Mesodermal cell (in vitro differentiated cells): ENCODE results near the gene SPEM3.
A peak's percentile ranks its signal among the peaks of the same experiment; 100 is the strongest.

Experiments used
- H3K27ac ChIP-seq: 2 replicates; pipeline ENCODE4 v1.7.0; 2013; ENCODE audit warnings: mild to moderate bottlenecking, low read depth, low read length, moderate library complexity; ENCODE audit not compliant: severe bottlenecking
- H3K36me3 ChIP-seq: 2 replicates; pipeline ENCODE4 v1.7.1; 2013; ENCODE audit warnings: mild to moderate bottlenecking, low read length, moderate library complexity; ENCODE audit not compliant: control insufficient read depth, insufficient read depth
- H3K4me1 ChIP-seq: one replicate; pipeline ENCODE4 v1.7.1; 2013; ENCODE audit warnings: mild to moderate bottlenecking, low read length; ENCODE audit not compliant: insufficient read depth, control insufficient read depth, poor library complexity, severe bottlenecking
- H3K4me3 ChIP-seq: 2 replicates; pipeline ENCODE4 v1.7.0; 2013; ENCODE audit warnings: low read length, control low read depth, mild to moderate bottlenecking; ENCODE audit not compliant: insufficient read depth, poor library complexity, severe bottlenecking; ENCODE audit errors: extremely low read depth
- H3K9me3 ChIP-seq: 2 replicates; pipeline ENCODE4 v1.7.1; 2013; ENCODE audit warnings: mild to moderate bottlenecking, low read length, moderate library complexity; ENCODE audit not compliant: control insufficient read depth
- WGBS, 2 experiments: methylation state at CpG; one replicate each; pipeline ENCODE4 v1.1.5; 2013; ENCODE audit warnings: missing lambda C conversion rate in 2 of 2; ENCODE audit not compliant: insufficient coverage in 2 of 2; 5-methylcytosine and 5-hydroxymethylcytosine counted together

SPEM3 gene

GRCh38 chr17:7443499-7444485 is 15.1 kb downstream of the SPEM3 start:
- no peak overlapping the region for H3K4me3 ChIP-seq
- 81 to 83% methylated on average over 5 to 7 of the region's 7 CpGs for WGBS, 2 experiments
- peaks cover 9% of the 10 kb centered on the region for H3K4me1 ChIP-seq
- H3K36me3 ChIP-seq: no peaks in the 10 kb centered on the region
- H3K9me3 ChIP-seq: no peaks in the 10 kb centered on the region
- H3K27ac ChIP-seq: no peak overlapping the region

- 2 to 5% methylated on average over 45 to 47 of the region's 51 CpGs for WGBS, 2 experiments
- peak within 1 kb of the TSS; percentile 44 for H3K4me3 ChIP-seq
- H3K9me3 ChIP-seq: no peaks in the 10 kb centered on the region
- H3K4me1 ChIP-seq: peaks cover 9% of the 10 kb centered on the region
- no peaks in the 10 kb centered on the region for H3K36me3 ChIP-seq
- peak within 1 kb of the TSS; percentile 45 for H3K27ac ChIP-seq
Measured at GRCh38 chr17:7444682-7445618, 16.3 kb downstream of the SPEM3 start, which contains the start of gene CHRNB1. Gene CHRNB1, plus strand, starts transcription at chr17:7445061. Its CDS starts 67 bp downstream, at chr17:7445128.

- peaks cover 9% of the 10 kb centered on the region for H3K4me1 ChIP-seq
- peak overlapping the region; percentile 45 for H3K27ac ChIP-seq
- H3K36me3 ChIP-seq: no peaks in the 10 kb centered on the region
- H3K4me3 ChIP-seq: peak overlapping the region; percentile 44
- H3K9me3 ChIP-seq: no peaks in the 10 kb centered on the region
- 2 to 5% methylated on average over 7 to 13 of the region's 16 CpGs for WGBS, 2 experiments
Measured at GRCh38 chr17:7445619-7445968, 16.9 kb downstream of the SPEM3 start.

GRCh38 chr17:7448461-7448860 is 19.8 kb downstream of the SPEM3 start:
- peaks cover 4% of the 10 kb centered on the region for H3K4me1 ChIP-seq
- H3K9me3 ChIP-seq: no peaks in the 10 kb centered on the region
- no peak overlapping the region for H3K4me3 ChIP-seq
- H3K27ac ChIP-seq: no peak overlapping the region
- 89 to 100% methylated on average over 1 to 4 of the region's 7 CpGs for WGBS, 2 experiments
- no peaks in the 10 kb centered on the region for H3K36me3 ChIP-seq

- no CpG with 5 or more reads among the region's 3 CpGs for WGBS, 2 experiments
- Histone ChIP-seq H3K4me3 (no peak overlapping the region), H3K36me3 (peaks cover 30% of the 10 kb centered on the region), H3K9me3 (no peaks in the 10 kb centered on the region), H3K4me1 (no peaks in the 10 kb centered on the region), H3K27ac (no peak overlapping the region)
Measured at GRCh38 chr17:7459961-7460545, 31.4 kb downstream of the SPEM3 start.

GRCh38 chr17:7460850-7461660 is 32.4 kb downstream of the SPEM3 start:
- Histone ChIP-seq H3K9me3 (no peaks in the 10 kb centered on the region), H3K4me1 (no peaks in the 10 kb centered on the region), H3K4me3 (no peak overlapping the region), H3K36me3 (peaks cover 38% of the 10 kb centered on the region), H3K27ac (no peak overlapping the region)
- WGBS, 2 experiments: 87 to 88% methylated on average over 5 to 7 of the region's 7 CpGs

- H3K4me1 ChIP-seq: no peaks in the 10 kb centered on the region
- no peak overlapping the region for H3K4me3 ChIP-seq
- H3K27ac ChIP-seq: no peak overlapping the region
- peaks cover 53% of the 10 kb centered on the region for H3K36me3 ChIP-seq
- WGBS, 2 experiments: 93 to 97% methylated on average over 33 to 36 of the region's 44 CpGs
- no peaks in the 10 kb centered on the region for H3K9me3 ChIP-seq
Measured at GRCh38 chr17:7462474-7463371, 34.1 kb downstream of the SPEM3 start.

- H3K36me3 ChIP-seq: peaks cover 55% of the 10 kb centered on the region
- H3K9me3 ChIP-seq: no peaks in the 10 kb centered on the region
- 96 to 97% methylated on average over 10 of the region's 14 CpGs for WGBS, 2 experiments
- H3K4me1 ChIP-seq: no peaks in the 10 kb centered on the region
- H3K4me3 ChIP-seq: no peak overlapping the region
- H3K27ac ChIP-seq: no peak overlapping the region
Measured at GRCh38 chr17:7463372-7463846, 34.8 kb downstream of the SPEM3 start.

- H3K4me3 ChIP-seq: no peak overlapping the region
- no peaks in the 10 kb centered on the region for H3K9me3 ChIP-seq
- H3K27ac ChIP-seq: no peak overlapping the region
- H3K36me3 ChIP-seq: peaks cover 55% of the 10 kb centered on the region
- H3K4me1 ChIP-seq: no peaks in the 10 kb centered on the region
- 100% methylated on average over 1 to 2 of the region's 9 CpGs for WGBS, 2 experiments
Measured at GRCh38 chr17:7464081-7464480, 35.4 kb downstream of the SPEM3 start.
